ENCODE data around the gene SLC39A9.

- TF ChIP-seq CTCF (IDR thresholded peaks at IDR 0.05), result no peak
- no peak for TF ChIP-seq POLR2A (IDR thresholded peaks at IDR 0.05)
Measured at GRCh38 chr14:69349091-69349777, 49.3 kb upstream of the SLC39A9 start.
